HuH-7.5 (cell line): ENCODE measurements around the gene TM6SF1.
"Not testable (repeated sequence)": the region's sequence is repeated elsewhere in the genome, so short reads cannot be mapped to it uniquely, and the experiment has no call there.

Source experiments
- DNase-seq: peaks from one replicate; pipeline ENCODE4 v3.0.0; 2011; ENCODE audit warnings: low spot score

TM6SF1 gene

GRCh38 chr15:83115831-83116565 lies 8.6 kb downstream of the TM6SF1 start:
- no peak for DNase-seq

GRCh38 chr15:83118291-83118827 lies 10.9 kb downstream of the TM6SF1 start:
- DNase-seq: no peak

- DNase-seq: no peak
Observed at GRCh38 chr15:83118968-83119367, 11.5 kb downstream of the TM6SF1 start.

- DNase-seq: no peak
Observed at GRCh38 chr15:83119968-83120581, 12.6 kb downstream of the TM6SF1 start.

GRCh38 chr15:83123529-83123928 lies 16.1 kb downstream of the TM6SF1 start:
- no peak for DNase-seq

- DNase-seq: no peak
Observed at GRCh38 chr15:83127547-83128150, 20.2 kb downstream of the TM6SF1 start.

- no peak for DNase-seq
Observed at GRCh38 chr15:83129791-83130190, 22.3 kb downstream of the TM6SF1 start.

GRCh38 chr15:83132861-83133523 lies 25.5 kb downstream of the TM6SF1 start:
- DNase-seq: no peak

GRCh38 chr15:83142151-83142550 lies 34.7 kb downstream of the TM6SF1 start:
- not testable (repeated sequence) for DNase-seq

- no peak for DNase-seq
Observed at GRCh38 chr15:83144771-83145170, 37.3 kb downstream of the TM6SF1 start.

- DNase-seq: no peak
Observed at GRCh38 chr15:83153288-83153687, 45.8 kb downstream of the TM6SF1 start.

GRCh38 chr15:83155942-83156341 lies 48.5 kb downstream of the TM6SF1 start:
- no peak for DNase-seq

- no peak for DNase-seq
Observed at GRCh38 chr15:83158393-83158792, 50.9 kb downstream of the TM6SF1 start.

GRCh38 chr15:83160741-83161140 lies 53.3 kb downstream of the TM6SF1 start:
- DNase-seq: no peak

GRCh38 chr15:83163032-83163431 lies 55.6 kb downstream of the TM6SF1 start:
- DNase-seq: no peak

GRCh38 chr15:83164111-83164770 lies 56.8 kb downstream of the TM6SF1 start:
- no peak for DNase-seq

GRCh38 chr15:83164771-83165404 lies 57.4 kb downstream of the TM6SF1 start:
- DNase-seq: no peak

GRCh38 chr15:83166218-83166617 lies 58.8 kb downstream of the TM6SF1 start:
- DNase-seq: no peak

GRCh38 chr15:83166830-83167229 lies 59.4 kb downstream of the TM6SF1 start:
- DNase-seq: no peak

GRCh38 chr15:83169576-83169975 lies 62.1 kb downstream of the TM6SF1 start:
- not testable (repeated sequence) for DNase-seq

- no peak for DNase-seq
Observed at GRCh38 chr15:83170474-83171165, 63.2 kb downstream of the TM6SF1 start.
